SU-DHL-6 (cell line): ENCODE results near the gene DMD.

Source experiments
- H2AFZ ChIP-seq: fragments of 200-600 bp; sonication (generic); 2 replicates; pipeline ENCODE4 v1.6.1; 2014; ENCODE audit warnings: low read depth, mild to moderate bottlenecking, moderate library complexity, mixed read lengths, antibody characterized with exemption, low read length; ENCODE audit not compliant: severe bottlenecking
- H3F3A ChIP-seq: fragments of 200-600 bp; shearing (Covaris generic); 2 replicates; pipeline ENCODE4 v1.6.0; 2016; ENCODE audit warnings: antibody characterized with exemption, mild to moderate bottlenecking; ENCODE audit not compliant: insufficient read depth
- H3K27ac ChIP-seq: fragments of 200-600 bp; sonication (generic); 2 replicates; pipeline ENCODE4 v1.5.1; 2016; ENCODE audit warnings: low read depth, mild to moderate bottlenecking, low read length, moderate library complexity, mixed read lengths
- H3K27me3 ChIP-seq: fragments of 200-600 bp; sonication (generic), shearing (Covaris generic); 2 replicates; pipeline ENCODE4 v1.6.0; 2014; ENCODE audit warnings: mild to moderate bottlenecking, low read length
- H3K36me3 ChIP-seq: fragments of 200-600 bp; sonication (generic); 2 replicates; pipeline ENCODE4 v1.6.1; 2014; ENCODE audit warnings: mild to moderate bottlenecking, low read length, mixed read lengths
- H3K4me2 ChIP-seq: fragments of 300-600, 200-600 bp; shearing (Covaris generic), sonication (generic); 2 replicates; pipeline ENCODE4 v1.6.0; 2014; ENCODE audit warnings: low read length, low read depth, mild to moderate bottlenecking; ENCODE audit not compliant: poor library complexity, severe bottlenecking
- H3K4me3 ChIP-seq: fragments of 200-600 bp; sonication (generic); 2 replicates; pipeline ENCODE4 v1.5.1; 2014; ENCODE audit warnings: antibody characterized with exemption, low read length, mild to moderate bottlenecking, mixed read lengths; ENCODE audit not compliant: insufficient read depth, poor library complexity, severe bottlenecking
- H3K79me2 ChIP-seq: fragments of 200-600 bp; sonication (generic); 2 replicates; pipeline ENCODE4 v1.6.1; 2014; ENCODE audit warnings: mild to moderate bottlenecking, low read length, moderate library complexity; ENCODE audit not compliant: insufficient read depth
- H3K9ac ChIP-seq: fragments of 200-600 bp; sonication (generic); 2 replicates; pipeline ENCODE4 v1.7.0; 2014; ENCODE audit warnings: mild to moderate bottlenecking, low read length
- H3K9me2 ChIP-seq: fragments of 200-600 bp; sonication (generic); replicated peaks from 2 replicates; pipeline ENCODE4 v1.6.1; 2014; ENCODE audit warnings: low read length; ENCODE audit not compliant: insufficient read depth
- H3K9me3 ChIP-seq: fragments of 200-600 bp; sonication (generic); 2 replicates; pipeline ENCODE4 v1.6.1; 2014; ENCODE audit warnings: low read length, mixed read lengths; ENCODE audit not compliant: insufficient read depth
- H4K20me1 ChIP-seq: fragments of 200-600 bp; sonication (generic); 2 replicates; pipeline ENCODE4 v1.6.1; 2014; ENCODE audit warnings: low read depth, mild to moderate bottlenecking, antibody characterized with exemption, low read length, moderate library complexity, mixed read lengths
- CTCF ChIP-seq: fragments of 200-600 bp; sonication (generic); IDR thresholded peaks from one replicate; pipeline ENCODE4 v1.5.1; 2017; ENCODE audit warnings: antibody characterized with exemption, mild to moderate bottlenecking, low read length, moderate library complexity; ENCODE audit not compliant: insufficient read depth, poor library complexity, severe bottlenecking
- EZH2phosphoT487 ChIP-seq: fragments of 200-600 bp; sonication (generic), shearing (Covaris generic); conservative IDR thresholded peaks from 2 replicates; pipeline ENCODE4 v1.6.1; 2018; ENCODE audit warnings: mild to moderate bottlenecking, antibody characterized with exemption, low read length, moderate library complexity, mixed read lengths

Gene DMD

GRCh38 chrX:31199056-31199839 lies 2012.1 kb downstream of the DMD start:
- no peak for TF ChIP-seq EZH2phosphoT487
- TF ChIP-seq CTCF = no peak
- no peak overlapping the region for H3K4me2 ChIP-seq
- peaks cover 6% of the 10 kb centered on the region; the same call in 1 of the 2 replicates for H3K36me3 ChIP-seq
- no peak overlapping the region for H3K4me3 ChIP-seq
- no peak overlapping the region for H2AFZ ChIP-seq
- no peaks in the 10 kb centered on the region for H3K9me2 ChIP-seq
- H3K9me3 ChIP-seq = no peaks in the 10 kb centered on the region
- no peaks in the 10 kb centered on the region for H3K27me3 ChIP-seq
- H3F3A ChIP-seq = no peaks in the 10 kb centered on the region
- no peak overlapping the region for H3K9ac ChIP-seq
- no peaks in the 10 kb centered on the region for H3K79me2 ChIP-seq
- no peak overlapping the region for H3K27ac ChIP-seq
- no peaks in the 10 kb centered on the region for H4K20me1 ChIP-seq

- Histone ChIP-seq H3K9me2 (no peaks in the 10 kb centered on the region), H3K9me3 (no peaks in the 10 kb centered on the region), H2AFZ (no peak overlapping the region), H3K27ac (no peak overlapping the region), H3K36me3 (peaks cover 2% of the 10 kb centered on the region; the same call in 1 of the 2 replicates), H4K20me1 (no peaks in the 10 kb centered on the region), H3F3A (no peaks in the 10 kb centered on the region), H3K27me3 (no peaks in the 10 kb centered on the region), H3K9ac (no peak overlapping the region), H3K4me3 (no peak overlapping the region), H3K79me2 (no peaks in the 10 kb centered on the region), H3K4me2 (no peak overlapping the region)
- TF ChIP-seq EZH2phosphoT487 (no peak), CTCF (no peak)
Measured at GRCh38 chrX:31190221-31190975, 2021.0 kb downstream of the DMD start.

- H3K27me3 ChIP-seq = no peaks in the 10 kb centered on the region
- H3K36me3 ChIP-seq = no peaks in the 10 kb centered on the region; the same call in 1 of the 2 replicates
- no peak overlapping the region for H2AFZ ChIP-seq
- TF ChIP-seq CTCF (no peak), EZH2phosphoT487 (no peak)
- H3K9me3 ChIP-seq = no peaks in the 10 kb centered on the region
- H3F3A ChIP-seq = no peaks in the 10 kb centered on the region
- H3K79me2 ChIP-seq = no peaks in the 10 kb centered on the region
- no peak overlapping the region for H3K27ac ChIP-seq
- no peak overlapping the region for H3K4me2 ChIP-seq
- no peak overlapping the region for H3K4me3 ChIP-seq
- no peaks in the 10 kb centered on the region for H3K9me2 ChIP-seq
- no peaks in the 10 kb centered on the region for H4K20me1 ChIP-seq
- no peak overlapping the region for H3K9ac ChIP-seq
Measured at GRCh38 chrX:31186693-31187338, 2024.5 kb downstream of the DMD start.
